Left colon (tissue), 2 donors: ENCODE measurements around the gene HSPA12A. TPM values are rescaled to one million over a fixed set of nuclear protein-coding genes. Genes with fewer than 3 reads are reported as not detected.
A peak's percentile ranks its signal among the peaks of the same experiment; 100 is the strongest.

Experiments used
- ATAC-seq: fragments of 200-7000 bp; cut with Tn5 transposase; one replicate; pipeline ENCODE4 v1.9.1; 2020; ENCODE audit warnings: mild to moderate bottlenecking, moderate library complexity
- DNase-seq, 2 donors: peaks; one replicate each; pipeline ENCODE4 v3.0.0-alpha.2; 2020
- intact Hi-C, 2 donors: fragments of 100-400 bp; cut with DNase I in 1 of 2; cut with micrococcal nuclease in 1 of 2; formaldehyde crosslinking; loops; one replicate each; pipeline versions ENCODE4 v1.11.2 to v1.14.0; 2022; cut with DNase I, micrococcal nuclease
- total RNA-seq, 2 donors: library from RNA; stranded (reverse); fragmentation: NEBNext Ultra II Directional; extraction: Animal tissue kit (Norgen Biotek cat#: 25700); gene quantifications; one replicate each; pipeline ENCODE4 v1.2.1, GENCODE V29; 2021
- donor health status: DM: no; HTN: no; CAD: no.
- donor health status: DM: yes; HTN: yes; CAD: no.

The HSPA12A gene
- total RNA-seq, 2 donors from 2014 or later: 6.6 to 7.2 TPM

GRCh38 chr10:116659049-116659670 is 83.2 kb downstream of the HSPA12A start:
- no peak for DNase-seq
- intact Hi-C loops: no loop called here
- no peak for ATAC-seq

- DNase-seq (no peak), ATAC-seq (no peak)
- intact Hi-C loops: no loop called here
Measured at GRCh38 chr10:116657863-116658551, 84.4 kb downstream of the HSPA12A start.

DNA sequence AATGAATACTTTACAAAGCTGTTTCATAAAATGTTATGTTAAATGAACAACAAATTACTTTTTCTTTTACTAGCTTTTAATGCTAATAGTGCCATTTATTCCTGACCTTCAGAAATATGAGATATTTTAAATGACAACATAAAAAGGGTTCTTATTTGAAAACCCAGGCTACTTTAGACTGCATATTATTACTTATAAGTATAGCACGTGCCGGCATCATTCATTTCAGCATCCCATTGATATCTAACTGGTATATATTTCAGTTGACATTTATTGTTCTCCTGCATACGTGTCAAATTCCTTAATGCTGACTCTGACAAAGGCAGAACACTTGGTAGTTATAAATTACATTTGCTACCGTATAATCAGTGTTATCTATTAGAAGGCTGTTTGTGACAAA is 86.3 kb downstream of the HSPA12A start:
- no peak for DNase-seq
- no peak for ATAC-seq
- intact Hi-C loops: no loop called here

- ATAC-seq: no peak
- DNase-seq: no peak
- intact Hi-C loops: no loop called here
Measured at GRCh38 chr10:116655568-116655967, 86.8 kb downstream of the HSPA12A start.

DNA sequence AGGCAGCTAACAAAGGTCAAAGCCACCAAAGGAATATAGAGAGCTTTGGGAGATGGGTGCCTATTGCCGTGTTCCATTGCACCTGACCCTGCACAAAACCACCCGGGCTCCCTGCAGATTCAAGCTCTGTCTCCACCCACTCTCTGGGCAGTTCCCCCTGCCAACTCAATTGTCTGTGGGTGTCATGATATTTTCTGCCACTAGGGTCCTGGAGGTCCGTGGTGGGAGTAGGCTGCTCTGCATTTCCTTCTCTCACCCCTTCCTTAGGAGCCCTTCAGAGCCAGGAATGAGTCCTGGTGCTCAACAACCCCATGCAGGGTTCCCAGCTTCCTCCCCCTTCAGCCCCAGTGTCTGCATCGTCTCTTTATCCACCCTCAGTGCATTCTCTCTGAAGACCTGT is 87.5 kb downstream of the HSPA12A start:
- intact Hi-C loops: no loop called here
- ATAC-seq (no peak), DNase-seq (no peak)

- ATAC-seq: no peak
- intact Hi-C loops: no loop called here
- DNase-seq: no peak
Measured at GRCh38 chr10:116653885-116654284, 88.5 kb downstream of the HSPA12A start.

- DNase-seq (no peak), ATAC-seq (no peak)
- intact Hi-C loops: no loop called here
Measured at GRCh38 chr10:116648903-116649302, 93.5 kb downstream of the HSPA12A start.

- intact Hi-C loops: no loop called here
- ATAC-seq: no peak
Measured at GRCh38 chr10:116646502-116646901, 95.9 kb downstream of the HSPA12A start.

GRCh38 chr10:116637830-116638229 is 104.5 kb downstream of the HSPA12A start:
- DNase-seq (no peak), ATAC-seq (no peak)
- intact Hi-C loops: no loop called here

More at GRCh38 chr10:116646502-116646901, 95.9 kb downstream of the HSPA12A start:
- DNase-seq: no peak

DNA sequence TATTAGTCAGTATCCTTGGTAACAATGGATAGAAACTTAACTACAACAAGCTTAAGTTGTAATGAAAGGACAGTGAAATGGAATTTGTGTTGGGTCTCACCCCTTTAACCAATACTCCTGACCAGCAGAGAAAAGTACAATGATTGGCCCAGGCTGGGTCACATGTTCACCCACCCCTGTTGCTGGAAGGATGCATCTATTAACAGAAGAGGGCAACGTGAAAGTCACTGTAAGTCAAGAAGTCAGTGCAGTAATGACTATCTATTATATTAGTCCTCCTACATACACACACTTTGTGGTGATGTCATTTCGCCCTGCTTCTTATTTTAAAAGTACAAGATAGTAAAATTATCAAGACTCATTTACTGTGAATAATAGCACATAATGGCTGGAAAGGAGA is 105.4 kb downstream of the HSPA12A start:
- intact Hi-C loops: no loop called here
- ATAC-seq (no peak), DNase-seq (no peak)

DNA sequence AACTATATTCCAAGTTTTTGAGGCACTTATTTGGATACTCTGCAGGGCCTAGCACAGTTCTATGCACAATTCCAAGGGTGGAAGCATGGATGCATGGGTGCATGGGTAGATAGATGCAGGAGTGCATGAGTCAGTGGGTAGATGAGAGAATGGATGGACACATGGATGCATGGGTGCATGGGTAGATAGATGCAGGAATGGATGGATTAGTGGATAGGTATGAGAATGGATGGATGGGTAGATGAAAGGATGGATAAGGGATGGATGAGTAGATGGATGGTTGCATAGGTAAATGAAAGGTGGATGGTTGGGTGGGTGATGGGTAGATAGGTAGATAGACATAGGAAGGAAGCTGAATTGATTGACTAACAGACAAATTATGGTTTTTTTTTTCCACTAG is 106.0 kb downstream of the HSPA12A start:
- intact Hi-C loops: no loop called here
- ATAC-seq (no peak), DNase-seq (no peak)

DNA sequence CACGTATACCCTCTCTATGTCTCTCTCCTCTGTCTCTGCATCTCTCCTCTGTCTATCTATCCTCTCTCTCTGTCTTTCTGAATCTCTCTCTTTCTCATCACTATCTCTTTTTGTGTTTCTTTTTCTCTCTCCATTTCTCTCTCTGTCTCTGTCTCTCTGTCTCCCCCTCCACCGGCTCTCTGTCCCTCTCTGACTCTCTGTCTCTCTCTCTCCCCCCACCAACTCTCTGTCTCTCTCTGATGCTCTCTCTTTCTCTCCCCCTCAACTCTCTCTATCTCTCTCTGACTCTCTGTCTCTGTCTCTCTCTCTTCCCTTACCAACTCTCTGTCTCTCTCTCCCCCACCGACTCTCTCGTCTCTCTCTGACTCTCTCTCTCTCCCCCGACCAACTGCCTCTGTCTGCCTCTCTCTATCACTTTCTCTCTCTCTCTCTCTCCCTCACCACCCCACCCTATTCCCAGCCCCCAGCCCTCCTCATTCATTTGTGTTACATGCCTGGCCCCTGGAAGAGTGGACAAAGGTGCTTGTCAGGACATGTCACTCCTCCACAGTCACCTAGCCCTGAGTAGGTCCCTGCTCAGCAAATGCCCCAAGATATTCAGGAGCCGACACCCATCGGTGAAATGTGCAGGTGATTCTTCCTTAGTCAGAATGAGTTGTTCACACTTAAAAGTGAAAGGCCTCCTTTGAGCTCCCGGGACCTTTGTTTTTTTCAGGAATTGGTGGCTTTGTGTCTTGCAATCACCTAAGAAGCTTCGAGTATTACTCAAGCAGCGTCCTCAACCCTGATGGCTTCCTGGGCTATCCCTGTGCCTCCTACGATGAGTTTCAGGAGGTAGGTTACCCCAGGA is 108.0 kb downstream of the HSPA12A start:
- DNase-seq (no peak), ATAC-seq (no peak)
- intact Hi-C loops: no loop called here

- intact Hi-C loops: no loop called here
- no peak for DNase-seq
- ATAC-seq: no peak
Measured at GRCh38 chr10:116633216-116633600, 109.2 kb downstream of the HSPA12A start.

- intact Hi-C loops: no loop called here
- ATAC-seq: no peak
- no peak for DNase-seq
Measured at GRCh38 chr10:116632596-116633215, 109.7 kb downstream of the HSPA12A start.

DNA sequence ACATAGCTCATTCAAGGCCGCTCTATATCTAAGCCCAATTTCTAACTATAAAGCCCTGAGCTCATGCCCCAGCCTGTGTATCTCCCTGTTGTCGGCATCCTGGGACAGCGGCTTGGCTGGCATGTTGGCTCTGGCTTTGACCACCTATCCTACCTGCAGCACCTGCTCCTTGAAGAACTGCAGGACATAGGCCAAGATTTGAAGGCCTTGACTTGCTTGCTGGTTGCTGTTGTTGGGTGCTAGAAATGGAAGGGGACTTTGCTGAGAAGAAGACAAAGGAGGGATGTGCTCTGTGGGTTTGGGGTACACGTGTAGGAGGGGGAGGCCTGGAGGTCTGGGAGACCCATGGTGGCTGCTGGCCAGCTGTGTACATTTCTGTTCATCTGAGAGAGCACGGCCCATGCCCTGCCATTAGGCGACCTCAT is 110.5 kb downstream of the HSPA12A start:
- ATAC-seq (no peak), DNase-seq (no peak)
- intact Hi-C loops: no loop called here

DNA sequence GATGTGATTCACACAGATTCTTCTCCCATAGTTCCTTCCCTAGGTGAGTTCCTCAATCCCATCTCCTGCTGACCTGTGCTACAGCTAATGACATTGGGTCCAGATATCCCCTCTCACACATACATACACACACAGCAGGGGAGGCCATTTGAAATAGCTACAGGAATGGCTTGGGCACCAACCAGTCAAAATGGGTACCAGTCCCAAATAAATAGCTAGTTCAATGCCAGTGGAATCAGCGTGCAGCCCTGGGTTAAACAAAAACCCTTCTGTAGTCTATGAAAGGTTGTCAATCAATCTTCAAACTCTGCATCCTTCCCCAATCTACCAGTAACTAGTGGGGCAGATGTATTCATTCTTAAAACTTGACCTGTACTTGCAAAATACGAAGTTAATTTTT is 112.3 kb downstream of the HSPA12A start:
- ATAC-seq (no peak), DNase-seq (no peak)
- intact Hi-C loops: no loop called here

GRCh38 chr10:116629340-116629739 is 113.0 kb downstream of the HSPA12A start:
- intact Hi-C loops: no loop called here
- no peak for ATAC-seq
- DNase-seq: no peak

DNA sequence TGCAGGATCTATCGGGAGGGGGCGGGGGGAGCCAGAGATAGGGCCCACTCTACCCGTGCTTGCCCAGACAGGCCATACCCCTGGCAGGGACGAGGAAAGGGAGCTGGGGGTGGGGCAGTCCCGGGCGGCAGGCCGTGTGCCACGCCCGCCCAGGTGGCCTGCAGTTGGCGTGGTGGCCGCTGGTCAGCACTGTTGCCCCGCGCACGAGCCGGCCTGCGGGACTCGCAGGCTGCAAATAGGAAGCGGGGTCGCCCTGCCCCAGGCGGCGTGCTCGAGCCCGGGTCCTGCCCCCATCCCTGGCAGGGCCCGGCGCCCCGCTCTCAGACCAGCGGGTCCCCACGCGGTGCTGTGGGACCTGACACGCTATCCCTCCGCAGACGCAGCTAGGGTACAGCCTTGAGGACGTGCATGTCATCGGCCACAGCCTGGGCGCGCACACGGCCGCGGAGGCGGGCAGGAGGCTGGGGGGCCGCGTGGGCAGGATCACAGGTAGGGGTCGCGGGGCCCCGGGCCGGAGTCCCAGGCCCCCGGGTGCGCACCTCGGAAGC is 114.9 kb downstream of the HSPA12A start:
- intact Hi-C loops: no loop called here

GRCh38 chr10:116626815-116627214 is 115.6 kb downstream of the HSPA12A start:
- DNase-seq (no peak), ATAC-seq (no peak)
- intact Hi-C loops: no loop called here

More for the DNA sequence above, 114.9 kb downstream of the HSPA12A start:
- DNase-seq: peak; percentile 48 to 70
- ATAC-seq: peak; percentile 97
